Measurements from ENCODE around the gene PLEKHA3. TPM values are rescaled to one million over a fixed set of nuclear protein-coding genes. Genes with fewer than 3 reads are reported as not detected.

The PLEKHA3 gene
- total and polyA plus RNA-seq, 12 donors, result 1.8 to 96.4 (median 30.7) TPM

GRCh38 chr2:178506524-178506923 lies 26.3 kb downstream of the PLEKHA3 start:
- DNase-seq, result no peak
- intact Hi-C loops (cut with DNase I), result no loop called here
- H3K36me3 ChIP-seq (replicated peaks in 1 of 2), result peaks cover 0 to 38% of the 10 kb centered on the region in 2 donors
- H3K27ac ChIP-seq, result no peak overlapping the region
- no peaks in the 10 kb centered on the region for H3K9me3 ChIP-seq (replicated peaks in 1 of 3)
- H3K27me3 ChIP-seq, result no peaks in the 10 kb centered on the region
- 93 to 96% (median 94%) methylated on average over 2 of the region's 2 CpGs for WGBS, 4 donors
- H3K4me1 ChIP-seq (replicated peaks in 1 of 2), result peaks cover 0 to 8% of the 10 kb centered on the region in 2 donors
- no peak overlapping the region for H3K4me3 ChIP-seq
- TF ChIP-seq POLR2A (IDR thresholded peaks at IDR 0.05), result no peak

GRCh38 chr2:178506949-178507348 lies 26.7 kb downstream of the PLEKHA3 start:
- no peak for DNase-seq
- Histone ChIP-seq H3K9me3 (replicated peaks in 1 of 3) (no peaks in the 10 kb centered on the region), H3K4me1 (replicated peaks in 1 of 2) (peaks cover 0 to 8% of the 10 kb centered on the region in 2 donors), H3K36me3 (replicated peaks in 1 of 2) (peaks cover 0 to 36% of the 10 kb centered on the region in 2 donors), H3K4me3 (no peak overlapping the region), H3K27me3 (no peaks in the 10 kb centered on the region), H3K27ac (no peak overlapping the region)
- intact Hi-C loops (cut with DNase I), result no loop called here
- TF ChIP-seq CTCF (IDR thresholded peaks at IDR 0.05) (no peak), POLR2A (IDR thresholded peaks at IDR 0.05) (no peak)
- WGBS, 4 donors, result 90 to 98% (median 95%) methylated on average over 1 of the region's 1 CpG

GRCh38 chr2:178508646-178509045 lies 28.4 kb downstream of the PLEKHA3 start:
- Histone ChIP-seq H3K4me1 (replicated peaks in 1 of 2) (peaks cover 0 to 8% of the 10 kb centered on the region in 2 donors), H3K9me3 (replicated peaks in 1 of 3) (no peaks in the 10 kb centered on the region), H3K36me3 (replicated peaks in 1 of 2) (peaks cover 0 to 20% of the 10 kb centered on the region in 2 donors), H3K4me3 (no peak overlapping the region), H3K27me3 (no peaks in the 10 kb centered on the region), H3K27ac (no peak overlapping the region)
- DNase-seq, result no peak
- TF ChIP-seq POLR2A (IDR thresholded peaks at IDR 0.05) (no peak), CTCF (IDR thresholded peaks at IDR 0.05) (no peak)
- intact Hi-C loops (cut with DNase I), result no loop called here
- 97 to 100% (median 97%) methylated on average over 2 of the region's 2 CpGs for WGBS, 4 donors

GRCh38 chr2:178510384-178510783 lies 30.1 kb downstream of the PLEKHA3 start:
- Histone ChIP-seq H3K36me3 (replicated peaks in 1 of 2) (peaks cover 0 to 4% of the 10 kb centered on the region in 2 donors), H3K27ac (no peak overlapping the region), H3K9me3 (replicated peaks in 1 of 3) (no peaks in the 10 kb centered on the region), H3K4me1 (replicated peaks in 1 of 2) (peaks cover 0 to 8% of the 10 kb centered on the region in 2 donors), H3K4me3 (no peak overlapping the region), H3K27me3 (no peaks in the 10 kb centered on the region)
- no peak for TF ChIP-seq CTCF (IDR thresholded peaks at IDR 0.05)
- TF ChIP-seq POLR2A (IDR thresholded peaks at IDR 0.05), result no peak
- WGBS, 4 donors, result 90 to 97% (median 95%) methylated on average over 6 of the region's 6 CpGs
- no peak for DNase-seq
- intact Hi-C loops (cut with DNase I), result no loop called here

- WGBS, 4 donors, result 93 to 100% (median 98%) methylated on average over 2 of the region's 2 CpGs
- no peaks in the 10 kb centered on the region for H3K9me3 ChIP-seq (replicated peaks in 1 of 3)
- no peak for DNase-seq
- H3K36me3 ChIP-seq (replicated peaks in 1 of 2), result peaks cover 0 to 4% of the 10 kb centered on the region in 2 donors
- TF ChIP-seq POLR2A (IDR thresholded peaks at IDR 0.05), result no peak
- TF ChIP-seq CTCF (IDR thresholded peaks at IDR 0.05), result no peak
- intact Hi-C loops (cut with DNase I), result no loop called here
- H3K27ac ChIP-seq, result no peak overlapping the region
- no peaks in the 10 kb centered on the region for H3K27me3 ChIP-seq
- H3K4me1 ChIP-seq (replicated peaks in 1 of 2), result no peaks in the 10 kb centered on the region
- H3K4me3 ChIP-seq, result no peak overlapping the region
Measured at GRCh38 chr2:178512484-178512883, 32.2 kb downstream of the PLEKHA3 start.
